GM08714 (cell line): Measurements from ENCODE around the gene CALHM1.

Source experiments
- H3K4me3 ChIP-seq: fragments of 200-500 bp; sonication (Bioruptor generic); 2 replicates; pipeline ENCODE4 v1.5.1; 2014; ENCODE audit warnings: mild to moderate bottlenecking, low read length, inconsistent platforms
- ZNF274 ChIP-seq: IDR thresholded peaks from 2 replicates; pipeline ENCODE4 v1.6.1; 2012; ENCODE audit warnings: mild to moderate bottlenecking, low read depth, low read length

CALHM1 gene

DNA sequence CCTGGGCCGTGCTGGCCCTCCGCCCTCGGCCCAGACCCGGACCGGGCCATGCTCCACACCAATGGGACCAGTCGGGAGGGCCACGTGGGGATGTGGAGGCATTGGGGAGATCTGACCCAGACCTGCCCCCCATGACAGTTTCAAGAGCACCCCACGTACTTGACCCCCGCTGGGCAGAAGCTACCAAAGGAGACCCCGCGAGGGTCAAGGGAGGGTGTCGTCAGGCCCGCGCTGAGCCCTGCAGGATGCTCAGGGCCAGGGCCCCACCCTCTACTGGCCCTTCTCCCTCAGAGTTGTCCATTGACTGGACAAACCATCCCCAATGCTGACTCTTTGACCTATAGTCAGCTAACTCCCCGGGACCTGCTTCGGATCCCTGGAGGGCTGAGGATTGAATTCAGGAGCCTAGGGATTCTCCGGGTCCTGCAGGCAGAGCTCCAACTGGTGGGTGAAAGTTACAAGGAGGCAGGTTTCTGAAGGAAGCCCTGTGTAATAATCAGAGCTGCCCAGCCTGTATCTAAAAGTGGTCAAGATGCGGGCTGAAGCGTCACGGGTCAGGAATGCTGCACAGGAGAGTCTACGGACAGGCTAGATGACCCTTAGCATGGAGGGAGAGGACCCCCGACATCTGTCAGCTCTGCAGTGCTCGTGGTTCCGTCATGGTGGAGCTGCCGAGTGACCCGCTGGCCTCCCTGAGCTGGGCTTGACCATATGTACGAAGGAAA lies 6.0 kb downstream of the CALHM1 start:
- no peak for TF ChIP-seq ZNF274
- H3K4me3 ChIP-seq, result peak overlapping the region; percentile 57; the same call in 1 of the 2 replicates

GRCh38 chr10:103451831-103452505 lies 6.7 kb downstream of the CALHM1 start, which contains the start of gene CALHM2:
CALHM2 (minus strand) TSS chr10:103452370; CDS start chr10:103449941, 2,429 bp downstream.
- no peak for TF ChIP-seq ZNF274
- H3K4me3 ChIP-seq, result peak within 1 kb of the TSS; percentile 57; the same call in 1 of the 2 replicates

GRCh38 chr10:103451091-103451813 lies 7.4 kb downstream of the CALHM1 start:
- H3K4me3 ChIP-seq, result peak overlapping the region; percentile 57; the same call in 1 of the 2 replicates
- TF ChIP-seq ZNF274, result no peak

GRCh38 chr10:103450201-103450695 lies 8.5 kb downstream of the CALHM1 start:
- no peak overlapping the region for H3K4me3 ChIP-seq
- TF ChIP-seq ZNF274, result no peak

DNA sequence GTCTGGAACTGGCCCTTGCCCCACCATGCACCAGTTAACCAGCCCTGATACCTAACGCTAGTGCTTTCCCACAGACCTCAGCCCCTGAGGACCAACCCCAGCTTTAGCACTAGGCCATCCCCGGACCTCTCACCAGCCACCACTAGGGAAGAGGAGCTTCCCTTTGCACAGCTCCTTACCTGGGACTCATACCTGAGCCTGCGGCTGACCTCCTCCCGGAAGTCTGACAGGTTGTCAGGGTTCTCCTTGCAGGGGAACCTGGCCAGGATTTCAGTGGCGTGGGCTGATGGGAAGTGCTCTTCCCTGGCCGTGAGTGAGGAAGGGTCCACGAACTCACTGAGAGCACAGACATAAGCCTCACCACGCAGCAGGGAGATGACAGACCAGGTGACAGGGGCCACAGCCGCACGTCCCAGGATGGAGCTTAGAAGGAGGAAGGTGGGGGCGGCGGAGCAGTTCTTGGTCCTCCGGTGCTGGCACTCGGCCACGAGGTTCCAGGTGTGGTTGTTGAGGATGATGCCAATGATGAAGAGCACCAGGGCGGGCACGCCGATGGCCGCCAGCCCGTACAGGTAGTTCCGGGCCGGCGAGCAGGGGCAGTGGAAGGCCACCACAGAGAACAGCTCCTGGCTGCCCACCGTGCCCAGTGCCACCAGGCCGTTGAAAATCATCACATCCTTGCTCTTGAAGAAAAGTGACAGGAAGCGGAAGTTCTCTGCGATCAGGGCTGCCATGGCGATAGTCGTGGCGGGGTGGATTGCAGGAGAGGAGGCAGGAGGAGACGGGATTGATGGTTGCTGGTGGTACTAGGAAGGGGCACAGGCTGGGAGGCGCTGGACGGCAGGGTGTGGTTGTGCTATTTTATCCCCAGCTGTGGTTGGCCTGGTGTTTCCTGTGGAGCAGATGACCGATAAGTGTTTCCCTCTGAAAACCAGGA lies 9.2 kb downstream of the CALHM1 start:
- no peak for TF ChIP-seq ZNF274
- no peak overlapping the region for H3K4me3 ChIP-seq

- no peak for TF ChIP-seq ZNF274
- no peak overlapping the region for H3K4me3 ChIP-seq
These were observed 10.0 kb downstream of the CALHM1 start for GRCh38 chr10:103448746-103449145.

DNA sequence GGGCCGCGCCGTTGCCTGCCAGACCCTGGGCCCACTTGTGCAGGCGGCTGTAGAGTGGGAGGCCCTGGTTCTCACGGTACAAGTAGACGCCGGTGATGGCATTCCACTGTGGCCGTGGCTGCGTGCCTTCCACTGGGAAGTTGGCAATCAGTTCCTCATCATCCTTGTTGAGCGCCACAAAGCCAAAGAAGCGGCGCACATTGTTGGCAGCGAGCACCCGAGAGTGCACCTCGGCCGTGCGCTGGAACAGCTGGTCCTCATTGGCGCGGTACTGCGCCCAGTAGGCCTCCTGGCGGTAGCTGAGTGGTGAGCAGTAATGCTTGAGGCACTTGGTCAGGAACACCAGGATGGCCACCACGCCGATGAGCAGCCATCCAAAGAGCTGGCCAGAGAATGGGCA lies 11.5 kb downstream of the CALHM1 start:
- TF ChIP-seq ZNF274, result no peak
- H3K4me3 ChIP-seq, result no peak overlapping the region

- H3K4me3 ChIP-seq, result no peak overlapping the region
- no peak for TF ChIP-seq ZNF274
These were observed 12.7 kb downstream of the CALHM1 start for GRCh38 chr10:103445767-103446567.

- no peak overlapping the region for H3K4me3 ChIP-seq
- no peak for TF ChIP-seq ZNF274
These were observed 13.3 kb downstream of the CALHM1 start for GRCh38 chr10:103445366-103445765.

DNA sequence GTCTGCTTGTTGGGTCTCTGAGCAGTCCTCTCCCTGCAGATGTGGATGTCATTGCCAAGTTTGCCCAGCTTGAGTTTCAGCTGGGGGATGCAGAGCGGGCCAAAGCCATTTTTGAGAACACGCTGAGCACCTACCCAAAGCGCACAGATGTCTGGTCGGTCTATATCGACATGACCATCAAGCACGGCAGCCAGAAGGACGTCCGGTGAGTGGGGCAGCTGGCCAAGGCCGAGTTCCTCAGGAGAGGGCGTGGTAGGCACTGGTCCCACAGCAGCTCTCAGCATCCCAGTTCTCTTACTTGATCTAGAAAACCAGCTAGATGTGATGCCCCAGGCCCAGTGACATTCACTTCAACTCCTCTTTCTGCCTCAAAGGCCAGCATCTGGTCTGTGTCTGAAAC lies 14.2 kb downstream of the CALHM1 start:
- no peak overlapping the region for H3K4me3 ChIP-seq
- TF ChIP-seq ZNF274, result no peak

DNA sequence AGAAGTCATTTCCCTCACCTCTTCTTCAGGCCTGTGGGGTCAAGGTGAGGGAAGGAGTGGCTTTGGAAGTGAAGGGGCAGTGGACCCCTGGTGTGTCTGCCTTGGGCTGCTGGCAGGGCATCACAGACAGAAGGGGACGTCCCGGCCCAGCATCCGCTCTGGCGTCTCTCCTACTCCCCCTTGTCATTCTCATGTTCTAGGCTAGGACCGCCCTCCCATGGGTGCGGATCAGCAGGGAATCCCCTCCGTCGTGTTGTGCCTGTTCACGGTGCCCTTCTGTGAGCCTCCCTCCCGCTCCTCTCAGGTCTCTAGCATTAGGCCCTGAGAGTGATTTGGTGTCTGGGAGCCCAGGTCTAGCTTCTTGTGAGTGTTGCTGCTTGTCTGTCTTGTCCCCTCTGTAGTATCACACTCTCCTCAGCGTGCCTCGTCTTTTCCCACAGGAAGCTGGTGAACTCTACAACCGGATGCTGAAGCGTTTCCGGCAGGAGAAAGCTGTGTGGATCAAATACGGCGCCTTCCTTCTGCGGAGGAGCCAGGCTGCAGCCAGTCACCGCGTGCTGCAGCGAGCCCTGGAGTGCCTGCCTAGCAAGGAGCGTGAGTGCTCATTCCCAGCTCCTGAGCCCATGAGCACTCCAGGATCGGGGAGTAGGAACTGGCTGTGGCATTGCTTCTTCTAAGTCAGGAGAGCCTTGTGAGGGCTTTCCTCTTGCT lies 15.1 kb downstream of the CALHM1 start:
- TF ChIP-seq ZNF274, result no peak
- H3K4me3 ChIP-seq, result no peak overlapping the region

GRCh38 chr10:103442031-103442461 lies 16.7 kb downstream of the CALHM1 start:
- no peak overlapping the region for H3K4me3 ChIP-seq
- no peak for TF ChIP-seq ZNF274
